ENCODE results near the gene LDLRAD3.

Gene LDLRAD3

GRCh38 chr11:36240173-36240572, 296.3 kb downstream of the LDLRAD3 start:
- no peak for DNase-seq (ENCODE audit: low read depth)

- DNase-seq (ENCODE audit: low read depth), result no peak
These were observed 296.9 kb downstream of the LDLRAD3 start for GRCh38 chr11:36240801-36241200.

GRCh38 chr11:36241497-36241896, 297.6 kb downstream of the LDLRAD3 start:
- no peak for DNase-seq (ENCODE audit: low read depth)

- no peak for DNase-seq (ENCODE audit: low read depth)
These were observed 299.8 kb downstream of the LDLRAD3 start for GRCh38 chr11:36243641-36244040.

- no peak for DNase-seq (ENCODE audit: low read depth)
These were observed 303.6 kb downstream of the LDLRAD3 start for GRCh38 chr11:36247493-36247892.

- no peak for DNase-seq (ENCODE audit: low read depth)
These were observed 304.6 kb downstream of the LDLRAD3 start for GRCh38 chr11:36248436-36248835.

GRCh38 chr11:36249246-36249645, 305.4 kb downstream of the LDLRAD3 start:
- DNase-seq (ENCODE audit: low read depth), result no peak

- no peak for DNase-seq (ENCODE audit: low read depth)
These were observed 308.0 kb downstream of the LDLRAD3 start for GRCh38 chr11:36251823-36252222.

- no peak for DNase-seq (ENCODE audit: low read depth)
These were observed 309.4 kb downstream of the LDLRAD3 start for GRCh38 chr11:36253238-36253637.

GRCh38 chr11:36254713-36255112, 310.9 kb downstream of the LDLRAD3 start:
- DNase-seq (ENCODE audit: low read depth), result no peak

- no peak for DNase-seq (ENCODE audit: low read depth)
These were observed 313.5 kb downstream of the LDLRAD3 start for GRCh38 chr11:36257351-36257750.

- DNase-seq (ENCODE audit: low read depth), result no peak
These were observed 315.0 kb downstream of the LDLRAD3 start for GRCh38 chr11:36258730-36259360.

- no peak for DNase-seq (ENCODE audit: low read depth)
These were observed 317.2 kb downstream of the LDLRAD3 start for GRCh38 chr11:36261094-36261493.

- DNase-seq (ENCODE audit: low read depth), result no peak
These were observed 320.4 kb downstream of the LDLRAD3 start for GRCh38 chr11:36264011-36264972.

- no peak for DNase-seq (ENCODE audit: low read depth)
These were observed 321.1 kb downstream of the LDLRAD3 start for GRCh38 chr11:36264973-36265344.

GRCh38 chr11:36265793-36266628, 322.1 kb downstream of the LDLRAD3 start:
- DNase-seq (ENCODE audit: low read depth), result peak; percentile 11

GRCh38 chr11:36266767-36267166, 322.9 kb downstream of the LDLRAD3 start:
- no peak for DNase-seq (ENCODE audit: low read depth)

- DNase-seq (ENCODE audit: low read depth), result no peak
These were observed 324.6 kb downstream of the LDLRAD3 start for GRCh38 chr11:36268337-36268985.

GRCh38 chr11:36270701-36271100, 326.8 kb downstream of the LDLRAD3 start:
- DNase-seq (ENCODE audit: low read depth), result no peak

GRCh38 chr11:36271794-36272407, 328.0 kb downstream of the LDLRAD3 start:
- DNase-seq (ENCODE audit: low read depth), result no peak

- DNase-seq (ENCODE audit: low read depth), result no peak
These were observed 329.2 kb downstream of the LDLRAD3 start for GRCh38 chr11:36273110-36273509.

Data from stimulated activated CD8-positive, alpha-beta memory T cell treated with anti-CD3 and anti-CD28 coated beads, Interleukin-4, amount 100 ng/mL, for 24 hours (primary cell).